Adrenal gland (tissue), 12 donors: Measurements from ENCODE around the gene DPP6. TPM values are rescaled to one million over a fixed set of nuclear protein-coding genes. Genes with fewer than 3 reads are reported as not detected.

Experiments used
- DNase-seq, 7 donors: peaks; one replicate each; pipeline ENCODE4 v3.0.0-alpha.2; 2019 to 2020
- H3K27ac ChIP-seq, 5 donors: fragments of 200-600 bp; sonication (generic) in 4 of 5; 1 replicate in 3 of 5; 2 replicates in 2 of 5; pipeline versions ENCODE4 v1.5.1 to v1.8.0; 2016 to 2020; ENCODE audit warnings: mild to moderate bottlenecking in 1 of 5
- H3K27me3 ChIP-seq: fragments of 200-600 bp; 2 replicates; pipeline ENCODE4 v1.8.0; 2021
- H3K36me3 ChIP-seq, 2 donors: fragments of 200-600 bp; replicated peaks in 1 of 2; 1 replicate in 1 of 2; 2 replicates in 1 of 2; pipeline versions ENCODE4 v1.5.1 to v1.8.0; 2018 to 2022
- H3K4me1 ChIP-seq, 2 donors: fragments of 200-600 bp; replicated peaks in 1 of 2; 1 replicate in 1 of 2; 2 replicates in 1 of 2; pipeline versions ENCODE4 v1.5.1 to v1.8.0; 2018 to 2021
- H3K4me3 ChIP-seq, 4 donors: fragments of 200-600 bp; sonication (generic) in 3 of 4; one replicate each; pipeline ENCODE4 v1.5.1; 2016 to 2018
- H3K9me3 ChIP-seq, 3 donors: fragments of 200-600 bp; sonication (generic) in 1 of 3; replicated peaks in 1 of 3; 1 replicate in 2 of 3; 2 replicates in 1 of 3; pipeline versions ENCODE4 v1.5.1 to v1.8.0; 2016 to 2021
- POLR2A ChIP-seq, 2 donors: fragments of 450-650 bp; IDR thresholded peaks; one replicate each; pipeline ENCODE4 v1.6.1; 2017; ENCODE audit warnings: antibody characterized with exemption in 2 of 2, mild to moderate bottlenecking in 2 of 2, moderate library complexity in 1 of 2
- WGBS, 4 donors: extraction: QIAGEN DNeasy Blood & Tissue Kit in 2 of 4; methylation state at CpG; one replicate each; pipeline versions ENCODE4 v1.1.5 to v1.1.7; 2013 to 2017; 5-methylcytosine and 5-hydroxymethylcytosine counted together
- intact Hi-C, 2 donors: fragments of 100-400 bp; cut with DNase I; formaldehyde crosslinking; loops; one replicate each; pipeline versions ENCODE4 v1.14.1 to v1.15.0; 2022 to 2023
- polyA plus RNA-seq, 3 donors: library from polyadenylated mRNA; stranded (reverse); fragments of 200-250 nt in 2 of 3; fragments of 350-450 nt in 1 of 3; fragmentation: Illumina TruSeq in 1 of 3; extraction: RNeasy Lipid Tissue Mini Kit (QIAGEN cat#74804) in 1 of 3; gene quantifications; one replicate each; pipeline ENCODE4 v1.2.3, GENCODE V29; 2013 to 2014
- total RNA-seq, 9 donors: library from RNA; depleted of rRNA in 4 of 9; stranded (reverse); fragments of >200 nt in 4 of 9; fragments of 120-200 nt in 1 of 9; fragmentation: NEBNext Ultra II Directional in 1 of 9; extraction: Animal tissue kit (Norgen Biotek cat#: 25700) in 1 of 9; gene quantifications; one replicate each; pipeline versions ENCODE4 v1.1.0 to v1.2.4, GENCODE V29; 2013 to 2023
- TF ChIP-seq, protein P1 (sequence below), 6 experiments: fragments of 450-650 bp in 4 of 6; fragments of 200-600 bp in 2 of 6; sonication (generic) in 1 of 6; IDR thresholded peaks; 1 replicate in 5 of 6; 2 replicates in 1 of 6; pipeline versions ENCODE4 v1.5.1 to v1.8.0; 2016 to 2021; ENCODE audit warnings: antibody characterized with exemption in 6 of 6, mild to moderate bottlenecking in 2 of 6, moderate library complexity in 1 of 6
- donor health status: healthy with polysubstance abuse.
- donor health status: Bipolar disorder and iron deficiency.
- donor health status: DM: yes; HTN: yes; CAD: no.
- donor health status: DM: no; HTN: no; CAD: no.
- donor health status: DM: no; HTN: no; CAD: no.
- donor health status: DM: yes; HTN: yes; CAD: no.

The DPP6 gene
- total and polyA plus RNA-seq, 12 donors = 0.39 to 13.1 (median 5.1) TPM

DNA sequence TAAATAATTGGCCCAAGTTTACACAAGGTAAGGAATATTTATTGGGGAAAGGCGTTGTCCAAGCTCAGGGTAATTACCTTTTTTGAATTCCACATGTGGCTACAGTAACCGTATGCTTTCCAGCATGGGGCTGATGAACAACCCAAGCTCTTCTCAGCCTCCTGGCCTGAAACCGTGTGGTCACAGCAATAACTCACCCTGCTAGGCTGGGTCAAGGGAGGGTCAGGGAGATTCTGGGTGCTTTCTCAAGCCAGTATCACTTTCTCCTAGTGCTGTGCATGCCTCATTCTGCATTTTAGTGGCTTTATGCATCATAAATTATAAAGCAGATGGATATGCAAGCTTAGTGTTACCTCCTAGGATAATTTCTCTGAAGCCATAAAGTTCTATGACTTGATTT lies 676.9 kb downstream of the DPP6 start:
- TF ChIP-seq, protein P1, sequence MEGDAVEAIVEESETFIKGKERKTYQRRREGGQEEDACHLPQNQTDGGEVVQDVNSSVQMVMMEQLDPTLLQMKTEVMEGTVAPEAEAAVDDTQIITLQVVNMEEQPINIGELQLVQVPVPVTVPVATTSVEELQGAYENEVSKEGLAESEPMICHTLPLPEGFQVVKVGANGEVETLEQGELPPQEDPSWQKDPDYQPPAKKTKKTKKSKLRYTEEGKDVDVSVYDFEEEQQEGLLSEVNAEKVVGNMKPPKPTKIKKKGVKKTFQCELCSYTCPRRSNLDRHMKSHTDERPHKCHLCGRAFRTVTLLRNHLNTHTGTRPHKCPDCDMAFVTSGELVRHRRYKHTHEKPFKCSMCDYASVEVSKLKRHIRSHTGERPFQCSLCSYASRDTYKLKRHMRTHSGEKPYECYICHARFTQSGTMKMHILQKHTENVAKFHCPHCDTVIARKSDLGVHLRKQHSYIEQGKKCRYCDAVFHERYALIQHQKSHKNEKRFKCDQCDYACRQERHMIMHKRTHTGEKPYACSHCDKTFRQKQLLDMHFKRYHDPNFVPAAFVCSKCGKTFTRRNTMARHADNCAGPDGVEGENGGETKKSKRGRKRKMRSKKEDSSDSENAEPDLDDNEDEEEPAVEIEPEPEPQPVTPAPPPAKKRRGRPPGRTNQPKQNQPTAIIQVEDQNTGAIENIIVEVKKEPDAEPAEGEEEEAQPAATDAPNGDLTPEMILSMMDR (IDR thresholded peaks at IDR 0.05) = no peak
- no peak for TF ChIP-seq POLR2A (IDR thresholded peaks at IDR 0.05)
- no peak overlapping the region for H3K4me3 ChIP-seq
- intact Hi-C loops = no loop called here
- no peaks in the 10 kb centered on the region for H3K27me3 ChIP-seq
- H3K9me3 ChIP-seq = no peaks in the 10 kb centered on the region
- no peaks in the 10 kb centered on the region for H3K4me1 ChIP-seq
- 41 to 68% (median 49%) methylated on average over 3 of the region's 3 CpGs for WGBS, 4 donors
- H3K27ac ChIP-seq = no peak overlapping the region
- H3K36me3 ChIP-seq = no peaks in the 10 kb centered on the region
- no peak for DNase-seq

- Histone ChIP-seq H3K27ac (no peak overlapping the region), H3K4me3 (no peak overlapping the region), H3K9me3 (no peaks in the 10 kb centered on the region), H3K36me3 (no peaks in the 10 kb centered on the region), H3K27me3 (no peaks in the 10 kb centered on the region), H3K4me1 (no peaks in the 10 kb centered on the region)
- intact Hi-C loops = no loop called here
- 70 to 97% (median 74%) methylated on average over 2 to 3 of the region's 3 CpGs for WGBS, 4 donors
- TF ChIP-seq POLR2A (IDR thresholded peaks at IDR 0.05) = no peak
- TF ChIP-seq, protein P1 (IDR thresholded peaks at IDR 0.05) = no peak
- no peak for DNase-seq
Measured at GRCh38 chr7:154735766-154736165, 683.6 kb downstream of the DPP6 start.

DNA sequence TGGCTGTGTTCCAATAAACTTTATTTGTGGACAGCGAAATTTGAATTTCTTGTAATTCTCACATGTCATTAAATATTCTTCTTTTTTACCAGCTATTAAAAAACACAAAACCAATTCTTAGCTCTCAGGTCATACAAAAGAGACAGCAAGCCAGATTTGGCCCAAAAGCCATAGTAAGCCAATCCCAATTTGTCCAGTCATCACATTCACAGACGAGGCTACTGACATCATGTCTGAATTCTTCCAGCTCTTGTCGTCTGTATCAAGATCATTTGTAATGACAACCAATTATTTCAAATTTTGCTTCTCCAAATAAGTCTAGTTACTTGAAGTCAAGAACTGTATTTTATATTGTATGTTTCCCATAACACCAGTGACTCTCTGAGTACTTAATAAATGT lies 684.2 kb downstream of the DPP6 start:
- H3K9me3 ChIP-seq = no peaks in the 10 kb centered on the region
- intact Hi-C loops = no loop called here

GRCh38 chr7:154738216-154738615 lies 686.0 kb downstream of the DPP6 start:
- no peaks in the 10 kb centered on the region for H3K9me3 ChIP-seq
- DNase-seq = no peak
- no peak overlapping the region for H3K4me3 ChIP-seq
- no peaks in the 10 kb centered on the region for H3K4me1 ChIP-seq
- TF ChIP-seq POLR2A (IDR thresholded peaks at IDR 0.05) = no peak
- TF ChIP-seq, protein P1 (IDR thresholded peaks at IDR 0.05) = no peak
- no peak overlapping the region for H3K27ac ChIP-seq
- H3K27me3 ChIP-seq = no peaks in the 10 kb centered on the region
- intact Hi-C loops = no loop called here
- H3K36me3 ChIP-seq = no peaks in the 10 kb centered on the region
- WGBS, 4 donors = 48 to 69% (median 61%) methylated on average over 5 of the region's 5 CpGs

More for the DNA sequence above, 684.2 kb downstream of the DPP6 start:
- no peaks in the 10 kb centered on the region for H3K4me1 ChIP-seq
- no peak for DNase-seq
- TF ChIP-seq, protein P1 (IDR thresholded peaks at IDR 0.05) = no peak
- no peak for TF ChIP-seq POLR2A (IDR thresholded peaks at IDR 0.05)
- no peaks in the 10 kb centered on the region for H3K27me3 ChIP-seq
- no peak overlapping the region for H3K27ac ChIP-seq
- WGBS, 4 donors = 67 to 75% (median 71%) methylated on average over 3 of the region's 3 CpGs
- H3K36me3 ChIP-seq = no peaks in the 10 kb centered on the region
- H3K4me3 ChIP-seq = no peak overlapping the region
